ENCODE data around the gene MAN1C1.

- no peak for TF ChIP-seq EZH2 (IDR thresholded peaks at IDR 0.05; ENCODE audit: borderline replicate concordance, low read depth, low read length, severe bottlenecking)
- TF ChIP-seq CTCF (IDR thresholded peaks at IDR 0.05; ENCODE audit: borderline replicate concordance, extremely low read depth, low read length, poor library complexity, severe bottlenecking): no peak
These were observed 73.9 kb downstream of the MAN1C1 start for GRCh38 chr1:25690396-25690956.
